ENCODE results near the gene DPP10. TPM values are rescaled to one million over a fixed set of nuclear protein-coding genes. Genes with fewer than 3 reads are reported as not detected.

Gene DPP10
- total and polyA plus RNA-seq, 10 of the 15 experiments (the other 5 are each of a cell fraction or from before 2014, with no cell fraction given), result not detected

DNA sequence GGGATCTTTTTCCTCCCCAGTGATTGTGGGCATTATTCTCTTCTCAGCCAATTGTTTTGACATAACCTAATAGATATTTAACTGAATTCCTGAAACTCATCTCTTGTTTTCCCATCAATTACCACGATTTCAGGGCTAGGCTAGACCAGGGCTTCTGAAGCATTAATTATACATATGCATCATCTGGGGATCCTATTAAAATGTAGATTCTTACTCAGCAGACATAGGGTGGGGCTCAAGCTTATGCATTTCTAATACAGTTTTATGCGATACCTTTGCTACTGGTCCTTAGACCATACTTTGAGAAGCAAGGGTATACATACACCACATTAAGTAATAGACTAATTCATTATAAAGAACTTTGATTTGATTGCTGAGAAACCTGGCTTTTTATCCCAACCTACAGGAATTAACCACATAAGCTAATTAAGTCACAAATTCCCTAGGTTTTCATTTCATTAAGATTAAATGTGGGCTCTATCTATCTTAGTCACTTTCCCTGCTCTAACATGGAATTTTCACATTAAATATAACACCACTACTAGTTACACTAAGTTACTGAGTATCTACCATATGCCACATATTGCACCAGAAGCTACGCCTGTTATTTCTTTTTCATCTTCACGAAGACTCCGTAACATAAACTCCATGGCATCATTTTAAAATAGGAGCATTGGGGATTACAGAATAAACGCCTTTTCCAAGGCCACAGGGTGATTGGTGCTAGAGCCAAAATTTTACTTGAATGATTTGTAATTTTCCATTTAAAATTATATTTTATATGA, 417.5 kb downstream of the DPP10 start:
- H3K9ac ChIP-seq (ENCODE audit: control insufficient read depth, insufficient read depth, low read length), result no peak overlapping the region
- H3K27me3 ChIP-seq (replicated peaks in 1 of 2; ENCODE audit: control insufficient read depth in 2 of 2, insufficient read depth in 2 of 2, low read length in 1 of 2), result no peaks in the 10 kb centered on the region
- H3K9me3 ChIP-seq (replicated peaks; ENCODE audit: control insufficient read depth, insufficient read depth, low read length), result no peaks in the 10 kb centered on the region
- intact Hi-C loops (cut with micrococcal nuclease; ENCODE audit: unreplicated experiment), result no loop called here
- ChIA-PET POLR2A (no interaction called here), CTCF (no interaction called here), RAD21 (ENCODE audit: unreplicated experiment) (no interaction called here), SMC1A (ENCODE audit: uncharacterized antibody, unreplicated experiment) (no interaction called here)
- no peaks in the 10 kb centered on the region for H3K4me1 ChIP-seq (ENCODE audit: control insufficient read depth, insufficient read depth, low read length)
- H3K36me3 ChIP-seq (ENCODE audit: control insufficient read depth in 2 of 2, insufficient read depth in 2 of 2, low read length in 1 of 2), result no peaks in the 10 kb centered on the region
- H4K20me1 ChIP-seq (ENCODE audit: control insufficient read depth, insufficient read depth), result no peaks in the 10 kb centered on the region
- H3K4me3 ChIP-seq, result no peak overlapping the region
- no peak overlapping the region for H3K4me2 ChIP-seq (ENCODE audit: control insufficient read depth, insufficient read depth)
- ATAC-seq (no peak), FAIRE-seq (no peak), DNase-seq (ENCODE audit: low read depth, low spot score) (no peak)
- no peaks in the 10 kb centered on the region for H3K79me2 ChIP-seq (ENCODE audit: control insufficient read depth, insufficient read depth, low read length)
- in situ Hi-C loops (cut with MboI), result no loop called here
- no peak overlapping the region for H3K27ac ChIP-seq (ENCODE audit: control insufficient read depth, insufficient read depth)
- 62% methylated on average over 6 of the region's 6 CpGs for WGBS (ENCODE audit: insufficient coverage, insufficient replicate concordance, low lambda C conversion rate, missing lambda C conversion rate)
- H2AFZ ChIP-seq (ENCODE audit: control insufficient read depth, low read depth, low read length), result no peak overlapping the region
- no TSS peak for BruUV-seq (replicated peaks)
- TF ChIP-seq EZH2 (IDR thresholded peaks at IDR 0.05; ENCODE audit: borderline replicate concordance, control insufficient read depth, low read depth, low read length), result no peak

DNA sequence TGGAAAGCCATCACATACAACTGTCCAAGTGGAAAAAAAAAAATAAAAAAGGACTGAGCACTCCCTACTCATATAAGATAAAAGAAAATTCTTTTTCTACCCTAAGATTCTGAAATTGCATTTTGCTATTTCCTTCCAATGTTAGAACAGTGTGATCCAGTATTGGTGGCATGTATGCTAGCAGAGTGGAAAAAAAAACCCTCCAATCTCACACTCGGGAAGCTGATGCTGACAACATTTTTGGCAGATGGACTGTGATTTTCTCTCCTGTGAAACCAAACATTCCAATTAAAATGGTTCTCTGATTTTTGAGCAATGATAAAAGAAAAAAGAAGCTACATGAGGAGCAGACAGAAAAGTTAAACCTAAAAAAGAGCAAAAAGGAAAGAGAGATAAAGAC, 419.8 kb downstream of the DPP10 start:
- Histone ChIP-seq H3K4me1 (ENCODE audit: control insufficient read depth, insufficient read depth, low read length) (no peaks in the 10 kb centered on the region), H3K9me3 (replicated peaks; ENCODE audit: control insufficient read depth, insufficient read depth, low read length) (no peaks in the 10 kb centered on the region), H3K27ac (ENCODE audit: control insufficient read depth, insufficient read depth) (no peak overlapping the region), H3K4me3 (no peak overlapping the region), H3K36me3 (ENCODE audit: control insufficient read depth in 2 of 2, insufficient read depth in 2 of 2, low read length in 1 of 2) (no peaks in the 10 kb centered on the region), H3K79me2 (ENCODE audit: control insufficient read depth, insufficient read depth, low read length) (no peaks in the 10 kb centered on the region), H3K27me3 (replicated peaks in 1 of 2; ENCODE audit: control insufficient read depth in 2 of 2, insufficient read depth in 2 of 2, low read length in 1 of 2) (no peaks in the 10 kb centered on the region), H2AFZ (ENCODE audit: control insufficient read depth, low read depth, low read length) (no peak overlapping the region), H3K9ac (ENCODE audit: control insufficient read depth, insufficient read depth, low read length) (no peak overlapping the region), H4K20me1 (ENCODE audit: control insufficient read depth, insufficient read depth) (no peaks in the 10 kb centered on the region), H3K4me2 (ENCODE audit: control insufficient read depth, insufficient read depth) (no peak overlapping the region)
- 0% methylated on average over 1 of the region's 1 CpG for WGBS (ENCODE audit: insufficient coverage, insufficient replicate concordance, low lambda C conversion rate, missing lambda C conversion rate)
- FAIRE-seq, result no peak
- in situ Hi-C loops (cut with MboI), result no loop called here
- ATAC-seq, result no peak
- no peak for DNase-seq (ENCODE audit: low read depth, low spot score)
- no peak for TF ChIP-seq NFXL1 (IDR thresholded peaks at IDR 0.05; ENCODE audit: borderline replicate concordance)
- no peak for TF ChIP-seq SREBF2 (IDR thresholded peaks at IDR 0.05; ENCODE audit: low read length)
- no TSS peak for BruUV-seq (replicated peaks)
- POLR2A ChIA-PET, result no interaction called here
- SMC1A ChIA-PET (ENCODE audit: uncharacterized antibody, unreplicated experiment), result no interaction called here
- intact Hi-C loops (cut with micrococcal nuclease; ENCODE audit: unreplicated experiment), result no loop called here
- CTCF ChIA-PET, result interaction anchor here (0.7 kb wide), 1 partner anchor 38 kb away, joined by 4 read pairs; no protein-coding TSS in a partner anchor
- RAD21 ChIA-PET (ENCODE audit: unreplicated experiment), result no interaction called here

Measured in GM12878 (cell line).